Left lobe of liver (tissue), 2 donors: ENCODE results near the gene SRPK3. TPM values are rescaled to one million over a fixed set of nuclear protein-coding genes. Genes with fewer than 3 reads are reported as not detected.
A peak's percentile ranks its signal among the peaks of the same experiment; 100 is the strongest.

ENCODE experiments used
- ATAC-seq: fragments of 200-7000 bp; cut with Tn5 transposase; one replicate; pipeline ENCODE4 v1.9.1; 2020; ENCODE audit warnings: mild to moderate bottlenecking, moderate library complexity
- DNase-seq: peaks from one replicate; pipeline ENCODE4 v3.0.0-alpha.2; 2020; ENCODE audit warnings: low spot score
- total RNA-seq: library from RNA; stranded (reverse); gene quantifications from one replicate; pipeline ENCODE4 v1.2.1, GENCODE V29; 2021
- donor health status: DM: no; HTN: no; CAD: no; lungs with moderate emphysema.
- donor health status: DM: no; HTN: yes; CAD: no.

SRPK3 gene
- total RNA-seq, 1 donor from 2014 or later, result not detected

DNA sequence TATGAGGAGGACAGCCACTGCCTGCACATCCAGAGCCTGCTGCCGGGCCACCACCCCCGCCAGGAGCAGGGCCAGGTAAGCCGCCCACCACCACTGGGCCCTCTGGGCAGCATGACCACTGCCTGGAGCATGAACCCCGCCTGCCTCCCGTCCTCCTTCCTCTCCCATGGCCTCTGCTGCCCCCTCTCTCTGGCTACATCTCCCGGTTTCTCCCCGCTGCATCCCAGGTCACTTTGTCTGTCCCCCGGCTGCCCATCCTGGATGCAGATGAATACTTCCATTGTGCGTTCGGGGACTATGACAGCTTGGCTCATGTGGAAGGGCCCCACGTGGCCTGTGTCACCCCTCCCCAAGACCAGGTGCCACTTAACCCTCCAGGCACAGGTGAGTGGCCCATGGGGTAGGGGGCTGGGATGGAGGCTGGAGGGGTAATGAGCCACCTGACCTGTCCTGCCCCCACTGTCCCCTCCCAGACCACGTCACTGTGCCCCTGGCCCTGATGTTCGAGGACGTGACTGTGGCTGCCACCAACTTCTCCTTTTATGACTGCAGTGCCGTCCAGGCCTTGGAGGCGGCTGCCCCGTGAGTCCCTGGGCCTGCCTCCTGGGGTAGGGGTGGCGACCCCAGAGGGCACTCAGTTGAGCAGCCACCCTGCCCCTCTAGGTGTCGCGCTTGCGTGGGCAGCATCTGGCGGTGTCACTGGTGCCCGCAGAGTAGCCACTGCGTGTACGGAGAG, 10.8 kb upstream of the SRPK3 start:
- DNase-seq (no peak), ATAC-seq (no peak)

DNA sequence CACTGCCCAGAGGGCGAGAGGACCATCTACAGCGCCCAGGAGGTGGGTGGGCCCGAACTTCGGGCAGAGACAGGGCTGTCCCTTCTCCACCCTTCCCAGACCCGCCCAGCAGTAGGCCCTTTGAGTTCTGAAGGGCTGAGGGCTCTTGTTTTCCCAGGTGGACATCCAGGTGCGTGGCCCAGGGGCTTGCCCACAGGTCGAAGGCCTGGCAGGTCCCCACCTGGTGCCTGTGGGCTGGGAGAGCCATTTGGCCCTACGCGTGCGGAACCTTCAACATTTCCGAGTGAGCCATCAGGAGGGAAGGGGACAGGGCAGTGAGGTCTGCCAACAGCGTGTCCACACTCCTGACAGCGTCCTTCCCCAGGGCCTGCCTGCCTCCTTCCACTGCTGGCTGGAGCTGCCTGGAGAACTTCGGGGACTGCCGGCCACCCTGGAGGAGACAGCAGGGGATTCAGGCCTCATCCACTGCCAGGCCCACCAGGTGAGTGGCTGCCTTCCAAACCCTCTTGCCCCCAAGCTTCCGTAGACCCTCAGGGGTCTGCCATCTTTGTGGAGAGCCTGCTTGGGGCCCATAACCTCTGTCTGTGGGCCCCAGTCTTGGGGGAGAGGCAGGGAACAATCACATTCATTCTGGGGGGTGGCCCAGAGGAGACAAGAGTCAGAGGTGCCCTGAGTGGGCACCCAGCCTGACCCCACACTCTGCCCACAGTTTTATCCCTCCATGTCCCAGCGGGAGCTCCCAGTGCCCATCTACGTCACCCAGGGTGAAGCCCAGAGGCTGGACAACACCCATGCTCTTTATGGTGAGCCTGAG, 10.0 kb upstream of the SRPK3 start:
- ATAC-seq (no peak), DNase-seq (no peak)

DNA sequence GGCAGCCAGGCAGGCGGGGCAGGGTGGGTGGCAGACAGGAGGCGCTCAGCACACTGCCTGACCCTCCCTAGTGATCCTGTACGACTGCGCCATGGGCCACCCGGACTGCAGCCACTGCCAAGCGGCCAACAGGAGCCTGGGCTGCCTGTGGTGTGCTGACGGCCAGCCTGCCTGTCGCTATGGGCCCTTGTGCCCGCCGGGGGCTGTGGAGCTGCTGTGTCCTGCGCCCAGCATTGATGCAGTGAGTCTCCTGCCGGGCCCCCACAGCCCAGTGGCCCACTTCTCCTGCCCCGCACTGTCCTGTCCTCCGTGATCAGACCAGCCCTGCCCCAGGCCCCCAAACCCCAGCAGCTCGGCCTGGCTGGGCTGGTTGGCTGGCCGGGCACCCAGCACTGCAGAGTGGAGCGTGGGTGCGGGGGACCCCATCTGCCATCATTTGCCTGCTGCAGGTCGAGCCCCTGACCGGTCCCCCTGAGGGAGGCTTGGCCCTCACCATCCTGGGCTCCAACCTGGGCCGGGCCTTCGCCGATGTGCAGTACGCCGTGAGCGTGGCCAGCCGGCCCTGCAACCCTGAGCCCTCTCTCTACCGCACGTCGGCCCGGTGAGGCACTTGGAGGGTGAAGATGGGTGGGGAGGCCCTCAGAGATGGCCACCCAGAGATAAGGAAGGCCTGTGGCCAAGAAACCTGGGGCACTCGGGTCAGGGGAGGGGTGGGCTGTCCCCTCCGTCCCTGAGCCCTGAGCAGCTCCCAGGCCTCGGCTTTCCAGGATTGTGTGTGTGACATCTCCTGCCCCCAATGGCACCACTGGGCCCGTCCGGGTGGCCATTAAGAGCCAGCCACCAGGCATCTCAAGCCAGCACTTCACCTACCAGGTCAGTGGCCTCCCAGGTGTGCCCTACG, 9.2 kb upstream of the SRPK3 start:
- DNase-seq (no peak), ATAC-seq (no peak)

DNA sequence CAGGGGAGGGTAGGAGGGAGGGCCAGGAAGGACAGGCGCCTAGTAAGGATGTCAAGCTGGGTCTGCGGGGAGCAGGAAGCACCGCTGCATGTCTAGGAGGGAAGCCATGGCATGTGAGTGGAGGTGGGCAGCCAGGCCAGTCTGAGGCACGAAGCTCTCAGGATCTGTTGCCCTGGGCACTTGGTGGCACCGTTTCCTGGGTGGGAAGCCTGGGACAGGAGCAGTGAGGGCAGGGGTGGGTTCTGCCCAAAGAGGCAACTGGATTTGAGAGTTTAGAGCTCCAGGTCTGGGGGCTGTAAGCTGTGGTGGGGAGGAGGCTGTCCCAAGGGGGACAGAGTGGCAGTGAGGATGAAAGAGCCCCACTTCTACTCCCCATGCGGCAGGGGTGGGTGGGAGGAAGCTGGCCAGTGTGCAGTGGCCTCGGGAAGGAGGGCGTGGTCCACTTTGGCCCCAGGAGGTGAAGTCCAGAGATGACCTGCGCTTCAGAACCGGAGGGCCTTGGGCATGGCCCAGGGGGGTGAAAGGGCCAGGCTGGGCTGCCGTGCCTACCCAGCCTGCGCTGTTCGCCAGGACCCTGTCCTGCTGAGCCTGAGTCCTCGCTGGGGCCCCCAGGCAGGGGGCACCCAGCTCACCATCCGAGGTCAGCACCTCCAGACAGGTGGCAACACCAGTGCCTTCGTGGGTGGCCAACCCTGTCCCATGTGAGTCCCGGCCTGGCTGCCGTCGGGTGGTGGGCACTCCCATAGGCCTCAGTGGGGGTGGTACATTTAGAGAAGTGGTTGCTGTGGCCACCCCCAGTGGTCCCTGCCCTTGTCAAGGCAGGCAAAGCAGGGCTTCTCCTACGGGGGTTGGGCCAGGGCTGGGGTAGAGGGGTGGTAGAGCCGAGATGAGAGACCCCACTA, 8.3 kb upstream of the SRPK3 start:
- ATAC-seq (no peak), DNase-seq (no peak)

DNA sequence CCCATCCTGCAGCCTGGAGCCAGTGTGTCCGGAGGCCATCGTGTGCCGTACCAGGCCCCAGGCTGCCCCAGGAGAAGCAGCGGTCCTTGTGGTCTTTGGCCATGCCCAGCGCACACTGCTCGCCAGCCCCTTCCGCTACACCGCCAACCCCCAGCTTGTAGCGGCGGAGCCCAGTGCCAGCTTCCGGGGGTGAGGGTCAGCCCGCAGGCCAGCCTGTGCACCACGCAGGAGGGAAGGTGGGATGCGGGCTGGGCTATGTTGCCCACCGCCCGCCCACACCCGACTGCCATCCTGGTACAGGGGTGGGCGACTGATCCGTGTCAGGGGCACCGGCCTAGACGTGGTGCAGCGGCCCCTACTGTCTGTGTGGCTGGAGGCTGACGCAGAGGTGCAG, 7.6 kb upstream of the SRPK3 start:
- no peak for DNase-seq
- no peak for ATAC-seq

DNA sequence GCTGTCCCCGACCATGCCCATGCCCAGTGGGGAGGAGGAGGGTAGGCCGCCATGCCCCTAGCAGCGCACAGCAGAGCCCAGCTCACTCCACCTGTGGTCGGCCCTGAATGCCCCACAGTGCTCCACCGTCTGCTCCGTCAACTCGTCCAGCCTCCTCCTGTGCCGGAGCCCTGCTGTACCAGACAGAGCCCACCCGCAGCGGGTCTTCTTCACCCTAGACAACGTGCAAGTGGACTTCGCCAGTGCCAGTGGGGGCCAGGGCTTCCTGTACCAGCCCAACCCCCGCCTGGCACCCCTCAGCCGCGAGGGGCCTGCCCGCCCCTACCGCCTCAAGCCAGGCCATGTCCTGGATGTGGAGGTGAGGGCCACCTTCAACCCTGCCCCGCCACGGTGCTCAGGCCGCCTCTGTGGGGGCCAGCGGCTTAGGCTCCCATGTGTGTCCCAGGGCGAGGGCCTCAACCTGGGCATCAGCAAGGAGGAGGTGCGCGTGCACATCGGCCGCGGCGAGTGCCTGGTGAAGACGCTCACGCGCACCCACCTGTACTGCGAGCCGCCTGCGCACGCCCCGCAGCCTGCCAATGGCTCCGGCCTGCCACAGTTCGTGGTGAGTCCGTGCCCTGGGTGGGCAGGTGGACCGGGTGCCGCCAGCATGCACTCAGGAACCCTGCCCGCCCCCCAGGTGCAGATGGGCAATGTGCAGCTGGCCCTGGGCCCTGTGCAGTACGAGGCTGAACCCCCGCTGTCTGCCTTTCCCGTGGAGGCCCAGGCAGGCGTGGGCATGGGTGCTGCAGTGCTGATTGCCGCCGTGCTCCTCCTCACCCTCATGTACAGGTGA, 6.9 kb upstream of the SRPK3 start:
- DNase-seq, result no peak

DNA sequence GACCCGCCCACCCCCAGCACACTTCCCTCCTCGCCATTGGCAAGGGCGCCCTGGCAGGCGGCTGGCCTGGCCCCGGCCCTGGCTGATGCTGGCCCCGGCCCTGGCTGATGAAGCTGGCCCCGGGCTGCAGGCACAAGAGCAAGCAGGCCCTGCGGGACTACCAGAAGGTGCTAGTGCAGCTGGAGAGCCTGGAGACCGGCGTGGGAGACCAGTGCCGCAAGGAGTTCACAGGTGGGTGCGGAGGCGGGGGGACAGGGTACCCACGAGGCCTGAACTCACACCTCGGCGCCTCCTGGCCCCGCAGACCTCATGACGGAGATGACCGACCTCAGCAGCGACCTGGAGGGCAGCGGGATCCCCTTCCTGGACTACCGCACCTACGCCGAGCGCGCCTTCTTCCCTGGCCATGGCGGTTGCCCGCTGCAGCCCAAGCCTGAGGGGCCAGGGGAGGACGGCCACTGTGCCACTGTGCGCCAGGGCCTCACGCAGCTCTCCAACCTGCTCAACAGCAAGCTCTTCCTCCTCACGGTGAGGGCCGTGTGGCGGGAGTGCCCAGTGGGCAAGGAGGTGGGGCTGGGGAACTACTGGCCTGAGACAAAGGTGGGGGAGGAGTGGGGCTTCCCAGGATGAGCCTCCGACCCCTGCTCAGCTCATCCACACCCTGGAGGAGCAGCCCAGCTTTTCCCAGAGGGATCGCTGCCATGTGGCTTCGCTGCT, 6.1 kb upstream of the SRPK3 start:
- ATAC-seq (no peak), DNase-seq (no peak)

More for the DNA sequence above, 6.9 kb upstream of the SRPK3 start:
- no peak for ATAC-seq

DNA sequence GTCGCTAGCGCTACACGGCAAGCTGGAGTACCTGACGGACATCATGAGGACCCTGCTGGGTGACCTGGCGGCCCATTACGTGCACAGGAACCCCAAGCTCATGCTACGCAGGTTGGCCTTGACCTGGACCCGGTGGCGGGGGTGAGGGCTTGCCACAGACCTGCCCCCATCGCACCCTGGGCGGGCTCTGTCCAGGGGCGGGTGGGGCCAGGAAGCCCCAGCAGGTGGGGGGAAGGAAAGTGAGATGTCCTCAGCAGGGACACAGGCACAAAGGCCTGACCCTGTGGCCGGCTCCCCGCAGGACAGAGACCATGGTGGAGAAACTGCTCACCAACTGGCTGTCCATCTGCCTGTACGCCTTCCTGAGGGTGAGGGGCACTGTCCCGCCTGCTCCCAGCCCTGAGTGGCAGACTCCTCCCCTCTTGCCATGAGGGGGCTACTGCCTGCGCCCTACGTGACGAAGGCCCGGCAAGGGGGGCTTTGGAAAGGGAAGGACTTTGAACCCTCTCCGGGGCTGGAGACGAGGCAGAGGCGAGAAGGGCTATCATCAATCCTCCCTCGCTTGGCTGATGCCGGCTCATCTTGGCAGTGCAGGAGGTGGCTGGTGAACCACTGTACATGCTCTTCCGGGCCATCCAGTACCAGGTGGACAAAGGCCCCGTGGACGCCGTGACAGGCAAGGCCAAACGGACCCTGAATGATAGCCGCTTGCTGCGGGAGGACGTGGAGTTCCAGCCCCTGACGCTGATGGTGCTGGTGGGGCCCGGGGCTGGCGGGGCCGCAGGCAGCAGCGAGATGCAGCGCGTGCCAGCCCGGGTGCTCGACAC, 5.3 kb upstream of the SRPK3 start:
- DNase-seq, result no peak

DNA sequence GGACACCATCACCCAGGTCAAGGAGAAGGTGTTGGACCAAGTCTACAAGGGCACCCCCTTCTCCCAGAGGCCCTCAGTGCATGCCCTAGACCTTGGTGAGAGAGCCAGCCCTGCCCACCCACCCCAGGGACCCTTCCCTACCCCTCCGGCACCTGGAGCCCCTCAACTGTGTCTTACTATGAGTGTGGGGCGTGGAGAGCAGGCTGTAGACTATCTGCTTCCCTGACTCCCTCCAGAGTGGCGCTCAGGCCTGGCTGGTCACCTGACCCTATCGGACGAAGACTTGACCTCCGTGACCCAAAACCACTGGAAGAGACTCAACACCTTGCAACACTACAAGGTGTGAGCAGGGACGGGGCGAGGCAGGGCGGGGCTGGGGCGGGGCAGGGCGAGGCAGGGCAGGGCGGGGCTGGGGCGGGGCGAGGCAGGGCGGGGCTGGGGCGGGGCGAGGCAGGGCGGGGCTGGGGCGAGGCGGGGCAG, 4.7 kb upstream of the SRPK3 start:
- DNase-seq (no peak), ATAC-seq (no peak)

More for the DNA sequence above, 5.3 kb upstream of the SRPK3 start:
- no peak for ATAC-seq

DNA sequence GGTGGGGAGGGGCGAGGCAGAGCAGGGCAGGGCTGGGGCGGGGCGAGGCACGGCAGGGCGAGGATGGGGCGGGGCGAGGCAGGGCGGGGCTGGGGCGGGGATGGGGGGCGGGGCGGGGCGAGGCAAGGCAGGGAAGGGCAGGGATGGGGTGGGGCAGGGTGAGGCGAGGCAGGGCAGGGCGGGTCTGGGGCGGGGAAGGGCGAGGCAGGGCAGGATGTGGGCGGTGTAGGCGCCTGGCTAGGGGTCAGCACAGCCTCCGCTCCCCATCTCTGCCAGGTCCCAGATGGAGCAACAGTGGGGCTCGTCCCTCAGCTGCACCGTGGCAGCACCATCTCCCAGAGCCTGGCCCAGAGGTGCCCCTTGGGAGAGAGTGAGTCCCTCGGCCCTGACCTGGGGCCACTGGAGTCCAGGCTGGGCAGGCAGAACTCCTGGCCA, 4.2 kb upstream of the SRPK3 start:
- DNase-seq, result no peak

DNA sequence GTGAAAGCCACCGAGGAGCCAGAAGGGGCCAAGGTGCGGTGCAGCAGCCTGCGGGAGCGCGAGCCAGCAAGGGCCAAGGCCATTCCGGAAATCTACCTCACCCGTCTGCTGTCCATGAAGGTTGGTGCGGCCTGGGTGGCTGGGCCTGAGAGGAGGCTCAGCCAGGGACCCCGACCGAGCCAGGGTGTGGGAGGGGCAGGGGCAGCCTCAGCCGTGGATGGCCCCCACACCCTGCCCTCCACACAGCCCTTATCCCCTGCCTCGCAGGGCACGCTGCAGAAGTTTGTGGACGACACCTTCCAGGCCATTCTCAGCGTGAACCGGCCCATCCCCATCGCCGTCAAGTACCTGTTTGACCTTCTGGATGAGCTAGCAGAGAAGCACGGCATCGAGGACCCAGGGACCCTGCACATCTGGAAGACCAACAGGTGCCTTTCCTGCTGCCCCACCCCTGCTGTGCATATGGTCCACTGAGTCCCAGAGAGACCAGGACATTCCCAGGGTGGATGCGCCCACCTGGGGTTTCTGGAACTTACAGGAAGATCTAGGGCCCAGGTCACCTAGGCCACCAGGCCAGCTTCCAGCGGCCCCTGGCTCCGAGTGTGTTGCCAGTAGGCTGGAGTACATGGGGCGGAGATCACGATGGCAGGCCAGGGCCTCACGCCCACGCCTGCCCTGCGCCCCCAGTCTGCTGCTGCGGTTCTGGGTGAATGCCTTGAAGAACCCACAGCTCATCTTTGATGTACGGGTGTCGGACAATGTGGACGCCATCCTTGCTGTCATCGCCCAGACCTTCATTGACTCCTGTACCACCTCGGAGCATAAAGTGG, 3.4 kb upstream of the SRPK3 start:
- ATAC-seq (no peak), DNase-seq (no peak)

More for the DNA sequence above, 4.2 kb upstream of the SRPK3 start:
- ATAC-seq, result no peak

DNA sequence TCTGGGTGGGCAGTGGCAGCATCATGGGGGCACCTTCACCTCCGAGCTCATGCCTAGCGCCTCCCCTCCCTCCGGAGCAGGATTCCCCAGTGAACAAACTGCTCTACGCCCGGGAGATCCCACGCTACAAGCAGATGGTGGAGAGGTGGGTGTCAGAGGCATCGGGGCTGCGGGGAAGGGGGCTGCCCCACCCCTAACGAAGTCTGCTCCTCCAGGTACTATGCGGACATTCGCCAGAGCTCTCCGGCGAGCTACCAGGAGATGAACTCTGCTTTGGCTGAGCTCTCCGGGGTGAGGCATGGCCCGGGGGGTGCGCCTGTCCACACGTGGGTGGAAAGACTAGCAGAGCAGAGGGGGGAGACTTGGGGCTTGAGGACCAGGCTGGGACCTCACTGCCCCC, 2.7 kb upstream of the SRPK3 start:
- no peak for DNase-seq
- ATAC-seq, result no peak

DNA sequence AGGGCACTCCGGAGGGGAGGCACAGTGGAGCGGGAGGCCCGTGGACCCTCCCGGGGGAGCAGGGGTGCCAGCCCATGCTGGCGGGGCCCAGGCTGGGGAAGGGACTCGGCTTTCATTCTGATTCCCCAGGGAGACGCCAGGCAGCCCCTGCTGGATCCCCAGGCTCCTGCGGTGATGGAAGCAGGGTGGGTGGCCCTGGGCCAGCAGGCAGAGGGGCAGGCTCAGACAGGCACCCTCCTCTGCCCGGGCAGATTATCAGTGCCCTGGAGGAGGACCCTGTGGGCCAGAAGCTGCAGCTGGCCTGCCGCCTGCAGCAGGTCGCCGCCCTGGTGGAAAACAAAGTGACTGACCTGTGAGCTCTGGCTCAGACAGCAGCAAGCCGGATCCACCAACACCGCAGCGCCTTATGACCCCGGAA, 2.1 kb upstream of the SRPK3 start:
- peak; percentile 80 for ATAC-seq
- DNase-seq, result peak; percentile 55

DNA sequence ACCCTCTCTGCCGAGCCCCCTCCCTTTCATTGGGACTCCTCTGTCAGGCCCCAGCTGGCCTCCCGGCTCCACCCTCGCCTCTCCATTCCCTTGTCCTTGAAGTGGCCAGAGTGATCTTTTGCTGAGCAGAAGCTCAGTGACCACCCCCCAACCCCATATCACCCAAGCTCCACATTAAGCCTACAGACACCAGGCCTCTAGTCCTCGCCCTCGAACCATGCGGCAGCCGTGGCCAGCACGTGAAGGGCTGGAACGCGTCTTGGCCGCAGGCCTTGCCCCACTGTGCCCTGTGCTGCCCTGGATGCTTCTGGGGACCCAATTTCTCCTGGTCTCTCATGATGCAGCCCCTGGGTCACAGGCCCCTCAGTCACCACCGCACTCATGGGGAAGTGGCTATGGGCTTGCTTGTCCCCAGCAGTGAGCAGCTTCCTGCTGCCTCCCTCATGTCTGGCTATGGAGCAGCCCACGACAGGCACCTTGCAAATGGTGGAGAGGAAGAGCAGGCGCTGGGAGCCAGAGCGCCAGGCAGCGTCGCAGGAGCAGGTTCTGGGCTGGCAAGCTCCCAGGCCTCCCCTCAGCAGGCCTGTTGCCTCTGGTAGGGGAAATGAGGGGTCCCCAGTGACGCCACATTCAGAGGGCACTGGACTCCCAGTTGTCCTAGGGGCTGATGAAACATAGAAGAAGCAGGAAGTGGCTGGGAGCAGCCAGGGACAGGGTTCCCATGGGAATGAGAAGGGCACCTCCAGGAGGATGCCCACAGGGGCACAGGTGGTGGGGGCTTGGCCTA, 757 bp upstream of the SRPK3 start:
- no peak for ATAC-seq
- DNase-seq, result no peak

DNA sequence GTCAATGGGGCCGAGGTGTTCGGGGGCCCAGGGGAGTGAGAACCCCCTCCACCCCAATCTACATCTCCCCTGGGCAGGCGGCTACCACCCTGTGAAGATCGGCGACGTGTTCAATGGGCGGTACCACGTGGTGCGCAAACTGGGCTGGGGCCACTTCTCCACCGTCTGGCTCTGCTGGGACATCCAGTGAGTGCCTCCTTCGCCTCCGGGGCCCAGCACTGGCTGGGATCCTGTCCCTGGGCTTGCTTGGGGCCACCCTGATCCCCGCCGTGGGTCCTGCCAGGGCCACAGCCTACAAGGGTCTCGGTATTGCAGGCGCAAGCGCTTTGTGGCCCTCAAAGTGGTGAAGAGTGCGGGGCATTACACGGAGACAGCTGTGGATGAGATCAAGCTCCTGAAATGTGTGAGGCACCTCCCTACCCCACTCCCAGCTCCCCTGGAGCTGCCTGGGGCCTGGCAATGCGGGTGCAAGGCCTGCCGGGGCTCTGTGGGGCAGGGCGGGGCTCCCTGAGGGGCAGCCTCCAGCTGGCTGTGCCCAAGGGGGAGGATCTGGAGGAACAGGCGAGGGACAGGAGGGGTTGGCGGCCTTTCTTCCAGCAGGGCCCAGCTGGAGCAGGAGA, 697 bp downstream of the SRPK3 start:
- DNase-seq, result no peak

More for the DNA sequence above, 697 bp downstream of the SRPK3 start:
- ATAC-seq, result peak; percentile 8
